SK-N-SH (cell line): Measurements from ENCODE around the gene NKX3-2. TPM values are rescaled to one million over a fixed set of nuclear protein-coding genes. Genes with fewer than 3 reads are reported as not detected.

Source experiments
- CTCF ChIA-PET: fragments of 300-600, 350-600 bp; formaldehyde crosslinking; extraction: SDS; loops from one replicate; lab custom pipeline; 2021; lab: Yijun Ruan, JAX
- POLR2A ChIA-PET: fragments of 350-600 bp; sonication (Branson Sonifier 250); formaldehyde crosslinking; extraction: SDS; loops from one replicate; lab custom pipeline; 2020; ENCODE audit warnings: antibody characterized with exemption, inconsistent platforms; lab: Yijun Ruan, JAX
- DNase-seq: peaks from one replicate; pipeline ENCODE4 v3.0.0; 2012
- H2AFZ ChIP-seq: fragments of 200-600 bp; sonication (generic); 2 replicates; pipeline ENCODE4 v1.8.1; 2016; ENCODE audit warnings: antibody characterized with exemption, mild to moderate bottlenecking, low read depth
- H3F3A ChIP-seq: fragments of 200-600 bp; sonication (generic); replicated peaks from 2 replicates; pipeline ENCODE3; 2016; ENCODE audit warnings: antibody characterized with exemption, mild to moderate bottlenecking; ENCODE audit not compliant: insufficient read depth
- H3K27ac ChIP-seq, 2 experiments: fragments of 200-500 bp in 1 of 2; fragments of 200-600 bp in 1 of 2; sonication (Bioruptor generic) in 1 of 2; sonication (generic), shearing (Covaris generic) in 1 of 2; 2 replicates each; pipeline versions ENCODE4 v1.5.1 to v1.6.1; 2014 to 2016; ENCODE audit warnings: low read depth in 2 of 2, inconsistent platforms in 1 of 2, low read length in 1 of 2, mild to moderate bottlenecking in 1 of 2, mixed read lengths in 1 of 2
- H3K27me3 ChIP-seq: fragments of 200-600 bp; sonication (generic), shearing (Covaris generic); 2 replicates; pipeline ENCODE4 v1.6.1; 2016; ENCODE audit warnings: mixed run types; ENCODE audit not compliant: insufficient read depth
- H3K36me3 ChIP-seq, 2 experiments: fragments of 200-500 bp in 1 of 2; fragments of 200-600 bp in 1 of 2; sonication (Bioruptor generic) in 1 of 2; sonication (generic) in 1 of 2; replicated peaks in 1 of 2; 2 replicates each; pipeline versions ENCODE3 to v1.5.1; 2014 to 2016; ENCODE audit warnings: low read length in 1 of 2, mild to moderate bottlenecking in 1 of 2; ENCODE audit not compliant: insufficient read depth in 2 of 2, control insufficient read depth in 1 of 2
- H3K4me1 ChIP-seq, 2 experiments: fragments of 200-500 bp in 1 of 2; fragments of 200-600 bp in 1 of 2; sonication (Bioruptor generic) in 1 of 2; sonication (generic), shearing (Covaris generic) in 1 of 2; 2 replicates each; pipeline versions ENCODE4 v1.5.1 to v1.6.1; 2014 to 2016; ENCODE audit warnings: low read depth in 1 of 2, low read length in 1 of 2, mixed run types in 1 of 2; ENCODE audit not compliant: insufficient read depth in 2 of 2, control insufficient read depth in 1 of 2
- H3K4me2 ChIP-seq: fragments of 200-600 bp; sonication (generic), shearing (Covaris generic); 2 replicates; pipeline ENCODE4 v1.6.1; 2017; ENCODE audit warnings: mixed run types
- H3K4me3 ChIP-seq, 2 experiments: fragments of 200-500 bp in 1 of 2; fragments of 200-600 bp in 1 of 2; sonication (Bioruptor generic) in 1 of 2; sonication (generic), shearing (Covaris generic) in 1 of 2; 2 replicates each; pipeline versions ENCODE4 v1.5.1 to v1.8.1; 2014 to 2016; ENCODE audit warnings: low read depth in 2 of 2, inconsistent platforms in 1 of 2, low read length in 1 of 2, mild to moderate bottlenecking in 1 of 2, mixed read lengths in 1 of 2, moderate library complexity in 1 of 2
- H3K79me2 ChIP-seq: fragments of 200-600 bp; sonication (generic); 2 replicates; pipeline ENCODE4 v1.8.1; 2017; ENCODE audit warnings: mild to moderate bottlenecking; ENCODE audit not compliant: insufficient read depth
- H3K9ac ChIP-seq: fragments of 200-600 bp; sonication (generic); 2 replicates; pipeline ENCODE4 v1.6.1; 2017; ENCODE audit warnings: mixed run types
- H3K9me2 ChIP-seq: fragments of 200-600 bp; sonication (generic); 2 replicates; pipeline ENCODE4 v1.6.1; 2017; ENCODE audit warnings: mixed run types
- H3K9me3 ChIP-seq: fragments of 200-600 bp; sonication (generic); 2 replicates; pipeline ENCODE4 v1.6.1; 2017; ENCODE audit warnings: mixed run types, mild to moderate bottlenecking, moderate library complexity
- H4K20me1 ChIP-seq: fragments of 200-600 bp; sonication (generic); 2 replicates; pipeline ENCODE4 v1.6.1; 2017; ENCODE audit warnings: mild to moderate bottlenecking, mixed run types; ENCODE audit not compliant: insufficient read depth
- CHD2 ChIP-seq: fragments of 150-350 bp; IDR thresholded peaks from 2 replicates; pipeline ENCODE4 v1.6.1; 2018; ENCODE audit warnings: low read length; ENCODE audit not compliant: partially characterized antibody
- FOSL2 ChIP-seq: IDR thresholded peaks from 2 replicates; pipeline ENCODE4 v1.4.0; 2012; ENCODE audit warnings: low read depth, mild to moderate bottlenecking, moderate library complexity, borderline replicate concordance
- FOXM1 ChIP-seq: IDR thresholded peaks from 2 replicates; pipeline ENCODE4 v1.4.0; 2012; ENCODE audit warnings: low read depth, mild to moderate bottlenecking
- MEF2A ChIP-seq: IDR thresholded peaks from 2 replicates; pipeline ENCODE4 v1.4.0; 2012; ENCODE audit warnings: low read depth, borderline replicate concordance
- NFIC ChIP-seq: IDR thresholded peaks from 2 replicates; pipeline ENCODE4 v1.4.0; 2012; ENCODE audit warnings: borderline replicate concordance
- NRF1 ChIP-seq: IDR thresholded peaks from 2 replicates; pipeline ENCODE4 v1.6.1; 2012; ENCODE audit warnings: low read depth, mild to moderate bottlenecking, low read length
- PBX3 ChIP-seq: IDR thresholded peaks from 2 replicates; pipeline ENCODE4; 2012
- RAD21 ChIP-seq: IDR thresholded peaks from 2 replicates; pipeline ENCODE4 v1.6.1; 2012; ENCODE audit warnings: mild to moderate bottlenecking, low read length
- RCOR1 ChIP-seq: fragments of 150-350 bp; IDR thresholded peaks from 2 replicates; pipeline ENCODE4 v1.6.1; 2017; ENCODE audit warnings: antibody characterized with exemption, low read length
- RFX5 ChIP-seq: IDR thresholded peaks from 2 replicates; pipeline ENCODE4 v1.6.1; 2012; ENCODE audit warnings: mild to moderate bottlenecking, improper control_type of control experiment, low read length
- RXRA ChIP-seq: IDR thresholded peaks from 2 replicates; pipeline ENCODE4 v1.4.0; 2012; ENCODE audit warnings: low read depth, mild to moderate bottlenecking, borderline replicate concordance
- SIN3A ChIP-seq: IDR thresholded peaks from 2 replicates; pipeline ENCODE4 v1.6.1; 2012; ENCODE audit warnings: low read depth, mild to moderate bottlenecking, low read length, moderate library complexity, borderline replicate concordance
- SMC3 ChIP-seq: IDR thresholded peaks from 2 replicates; pipeline ENCODE4 v1.6.1; 2012; ENCODE audit warnings: low read depth, low read length, improper control_type of control experiment
- TAF1 ChIP-seq: IDR thresholded peaks from 2 replicates; pipeline ENCODE4 v1.6.1; 2012; ENCODE audit warnings: low read depth, mild to moderate bottlenecking, low read length, moderate library complexity, borderline replicate concordance
- TEAD4 ChIP-seq: IDR thresholded peaks from 2 replicates; pipeline ENCODE4 v1.4.0; 2012; ENCODE audit warnings: mild to moderate bottlenecking, borderline replicate concordance; ENCODE audit not compliant: insufficient read depth
- USF2 ChIP-seq: fragments of 150-350 bp; IDR thresholded peaks from 2 replicates; pipeline ENCODE4 v1.6.1; 2017; ENCODE audit warnings: antibody characterized with exemption, low read length, low read depth, borderline replicate concordance
- YY1 ChIP-seq: IDR thresholded peaks from 2 replicates; pipeline ENCODE4 v1.4.0; 2012; ENCODE audit warnings: low read depth, mild to moderate bottlenecking
- WGBS: methylation state at CpG from one replicate; pipeline ENCODE4 v1.1.6; 2017; ENCODE audit warnings: low lambda C conversion rate; 5-methylcytosine and 5-hydroxymethylcytosine counted together
- polyA plus RNA-seq, 3 experiments: library from polyadenylated mRNA; depleted of rRNA; stranded (reverse); fragments of >200 nt; gene quantifications; 2 replicates each; pipeline ENCODE4 v1.2.3, GENCODE V29; 2012

The NKX3-2 gene
- polyA plus RNA-seq, 1 of the 3 experiments (the other 2 are of a cell fraction), result 0.15 TPM

- Histone ChIP-seq H3K9me2 (no peaks in the 10 kb centered on the region), H3K4me2 (no peak overlapping the region), H3K27me3 (no peaks in the 10 kb centered on the region), H4K20me1 (no peaks in the 10 kb centered on the region), H3K9me3 (no peaks in the 10 kb centered on the region), H3K79me2 (no peaks in the 10 kb centered on the region), H3K4me1 (no peaks in the 10 kb centered on the region), H3K27ac (no peak overlapping the region), H3K4me3 (no peak overlapping the region), H2AFZ (no peak overlapping the region), H3F3A (no peaks in the 10 kb centered on the region), H3K36me3 (peaks cover 66 to 77% of the 10 kb centered on the region in 2 experiments), H3K9ac (no peak overlapping the region)
- WGBS, result 98% methylated on average over 3 of the region's 3 CpGs
- TF ChIP-seq SMC3, result no peak
- TF ChIP-seq PBX3, result no peak
- TF ChIP-seq SIN3A, result no peak
- TF ChIP-seq MEF2A, result no peak
- TF ChIP-seq RCOR1, result no peak
- no peak for TF ChIP-seq NRF1
- TF ChIP-seq RFX5, result no peak
- TF ChIP-seq USF2, result no peak
- ChIA-PET CTCF (interaction anchor here (0.6 to 1.0 kb wide), 2 partner anchors 9 to 888 kb away, joined by 3 read pairs; no protein-coding TSS in a partner anchor), POLR2A (interaction anchor here (1.6 kb wide), 1 partner anchor 8 kb away, joined by 3 read pairs; no protein-coding TSS in a partner anchor)
- DNase-seq, result no peak
Measured at GRCh38 chr4:13577660-13578059, 33.4 kb upstream of the NKX3-2 start.

- no peaks in the 10 kb centered on the region for H3K4me1 ChIP-seq
- no peak overlapping the region for H2AFZ ChIP-seq
- POLR2A ChIA-PET, result no interaction called here
- H3K4me3 ChIP-seq, result no peak overlapping the region
- peaks cover 44 to 77% of the 10 kb centered on the region in 2 experiments for H3K36me3 ChIP-seq
- no peaks in the 10 kb centered on the region for H3K9me2 ChIP-seq
- CTCF ChIA-PET, result no interaction called here
- no peaks in the 10 kb centered on the region for H3K9me3 ChIP-seq
- no peak for DNase-seq
- 86% methylated on average over 2 of the region's 2 CpGs for WGBS
- TF ChIP-seq RFX5 (no peak), RXRA (no peak)
- H3K9ac ChIP-seq, result no peak overlapping the region
- no peaks in the 10 kb centered on the region for H3K79me2 ChIP-seq
- no peak overlapping the region for H3K27ac ChIP-seq
- H4K20me1 ChIP-seq, result no peaks in the 10 kb centered on the region
- no peaks in the 10 kb centered on the region for H3F3A ChIP-seq
- H3K27me3 ChIP-seq, result no peaks in the 10 kb centered on the region
- H3K4me2 ChIP-seq, result no peak overlapping the region
Measured at GRCh38 chr4:13570916-13571315, 26.6 kb upstream of the NKX3-2 start.

GRCh38 chr4:13567125-13567524 lies 22.8 kb upstream of the NKX3-2 start:
- DNase-seq, result no peak
- Histone ChIP-seq H2AFZ (no peak overlapping the region), H3K4me1 (no peaks in the 10 kb centered on the region), H3K4me3 (no peak overlapping the region), H3K79me2 (no peaks in the 10 kb centered on the region), H3K27ac (no peak overlapping the region), H4K20me1 (no peaks in the 10 kb centered on the region), H3K4me2 (no peak overlapping the region), H3K9ac (no peak overlapping the region), H3K9me2 (no peaks in the 10 kb centered on the region), H3K9me3 (no peaks in the 10 kb centered on the region), H3K27me3 (no peaks in the 10 kb centered on the region), H3F3A (peaks cover 4% of the 10 kb centered on the region), H3K36me3 (peaks cover 31 to 59% of the 10 kb centered on the region in 2 experiments)
- POLR2A ChIA-PET, result no interaction called here
- CTCF ChIA-PET, result no interaction called here
- 82% methylated on average over 5 of the region's 5 CpGs for whole genome bisulfite sequencing
- TF ChIP-seq TEAD4, result no peak
- TF ChIP-seq YY1, result no peak
- TF ChIP-seq FOXM1, result no peak
- TF ChIP-seq FOSL2, result no peak
- TF ChIP-seq NFIC, result no peak
- no peak for TF ChIP-seq CHD2
- no peak for TF ChIP-seq TAF1
- no peak for TF ChIP-seq RAD21
